ENCODE data around the gene RTKN2.

GRCh38 chr10:62196528-62196927, 72.1 kb downstream of the RTKN2 start:
- TF ChIP-seq CTCF (IDR thresholded peaks at IDR 0.05) (no peak), POLR2A (IDR thresholded peaks at IDR 0.05) (no peak)
